GM18511 (cell line): ENCODE measurements around the gene GREB1.
"Not testable (repeated sequence)": the region's sequence is repeated elsewhere in the genome, so short reads cannot be mapped to it uniquely, and the experiment has no call there.

Source experiments
- ATAC-seq: cut with Tn5 transposase; IDR thresholded peaks from one replicate; pipeline ENCODE4 v1.9.1; 2021; ENCODE audit warnings: mild to moderate bottlenecking, moderate library complexity; ENCODE audit not compliant: unreplicated experiment

Gene GREB1

DNA sequence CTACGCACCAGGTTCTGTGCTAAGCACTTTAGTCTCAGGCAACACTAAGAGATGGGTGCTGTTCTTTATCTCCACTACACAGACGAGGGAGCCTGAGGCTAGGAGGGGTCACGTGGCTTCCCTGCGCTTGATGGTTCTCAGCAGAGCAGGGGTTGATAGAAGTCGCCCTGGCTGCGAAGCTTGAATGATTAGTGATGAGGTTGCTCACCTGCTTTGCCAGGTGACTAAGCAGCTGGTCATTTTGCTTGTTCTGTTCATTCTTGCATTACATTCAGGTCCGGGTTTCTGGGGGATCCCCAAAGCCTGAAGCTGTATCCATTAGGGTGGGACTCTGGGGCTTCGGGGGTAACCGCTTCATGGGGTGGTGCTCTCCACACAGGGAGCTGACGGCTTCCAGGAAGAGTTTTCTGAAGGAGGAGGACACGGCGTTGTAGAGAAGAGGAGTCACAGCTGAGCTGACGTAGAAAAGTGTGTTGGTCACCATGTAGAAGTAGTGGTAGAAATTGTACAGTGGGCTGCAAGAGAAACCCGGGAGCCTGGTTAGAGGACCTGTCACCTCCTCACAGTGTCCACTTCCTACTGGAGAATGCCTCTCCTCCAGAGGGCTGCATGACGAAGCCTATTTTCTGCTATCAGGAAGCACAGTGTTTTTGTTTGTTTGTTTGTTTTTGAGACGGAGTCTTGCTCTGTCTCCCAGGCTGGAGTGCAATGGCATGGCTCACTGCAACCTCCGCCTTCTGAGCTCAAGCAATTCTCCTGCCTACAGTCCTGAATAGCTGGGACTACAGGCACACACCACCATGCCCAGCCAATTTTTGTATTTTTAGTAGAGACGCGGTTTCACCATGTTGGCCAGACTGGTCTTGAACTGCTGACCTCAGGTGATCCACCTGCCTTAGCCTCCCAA, 124.6 kb downstream of the GREB1 start:
- ATAC-seq: no peak

DNA sequence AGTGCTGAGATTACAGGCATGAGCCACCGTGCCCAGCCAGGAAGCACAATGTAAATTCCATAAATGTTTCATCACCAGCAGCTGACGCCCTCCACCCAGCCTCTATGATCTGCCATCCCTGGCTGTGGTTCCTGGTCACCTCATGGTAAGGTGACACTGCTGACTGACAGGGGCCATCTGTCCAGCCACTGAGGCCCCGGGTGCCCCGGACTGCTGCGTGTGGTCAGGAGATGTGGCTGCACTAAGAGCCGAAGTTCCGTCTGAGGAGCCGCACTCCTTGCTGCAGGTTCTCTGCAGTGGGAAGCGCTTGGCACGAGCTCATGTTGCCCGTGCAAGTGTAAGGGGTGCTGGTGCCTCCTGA, 125.2 kb downstream of the GREB1 start:
- no peak for ATAC-seq

DNA sequence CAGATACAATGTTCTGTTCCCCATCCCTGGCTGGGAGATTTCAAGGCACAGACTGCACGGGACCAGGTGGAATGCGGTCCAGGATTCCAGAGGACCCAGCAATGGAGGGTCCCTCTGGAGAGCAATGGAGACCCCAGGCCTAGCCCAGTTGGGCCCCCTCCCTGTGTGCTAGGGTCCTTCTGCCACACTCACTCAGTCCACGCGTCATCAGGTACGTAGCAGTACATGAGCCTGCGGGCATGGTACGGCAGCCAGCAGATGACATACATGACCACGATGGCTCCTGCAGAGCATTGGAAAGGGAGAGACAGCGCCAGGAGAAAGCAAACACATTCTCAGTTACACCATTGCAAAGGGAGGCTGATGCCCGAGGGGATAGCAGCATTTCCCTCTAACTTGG, 126.0 kb downstream of the GREB1 start:
- ATAC-seq: no peak

DNA sequence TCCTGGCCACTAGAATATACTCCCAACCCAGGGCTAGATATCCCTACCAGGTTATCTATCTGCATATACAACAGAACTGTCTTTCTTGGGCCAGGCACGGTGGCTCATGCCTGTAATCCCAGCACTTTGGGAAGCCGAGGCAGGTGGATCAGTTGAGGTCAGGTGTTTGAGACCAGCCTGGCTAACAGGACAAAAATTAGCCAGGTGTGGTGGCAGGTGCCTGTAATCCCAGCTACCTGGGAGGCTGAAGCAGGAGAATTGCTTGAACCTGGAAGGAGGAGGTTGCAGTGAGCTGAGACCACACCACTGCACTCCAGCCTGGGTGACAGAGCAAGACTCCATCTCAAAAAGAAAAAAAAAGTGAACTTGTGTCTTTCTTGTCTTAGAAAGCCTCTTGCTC, 126.6 kb downstream of the GREB1 start:
- ATAC-seq: not testable (repeated sequence)

DNA sequence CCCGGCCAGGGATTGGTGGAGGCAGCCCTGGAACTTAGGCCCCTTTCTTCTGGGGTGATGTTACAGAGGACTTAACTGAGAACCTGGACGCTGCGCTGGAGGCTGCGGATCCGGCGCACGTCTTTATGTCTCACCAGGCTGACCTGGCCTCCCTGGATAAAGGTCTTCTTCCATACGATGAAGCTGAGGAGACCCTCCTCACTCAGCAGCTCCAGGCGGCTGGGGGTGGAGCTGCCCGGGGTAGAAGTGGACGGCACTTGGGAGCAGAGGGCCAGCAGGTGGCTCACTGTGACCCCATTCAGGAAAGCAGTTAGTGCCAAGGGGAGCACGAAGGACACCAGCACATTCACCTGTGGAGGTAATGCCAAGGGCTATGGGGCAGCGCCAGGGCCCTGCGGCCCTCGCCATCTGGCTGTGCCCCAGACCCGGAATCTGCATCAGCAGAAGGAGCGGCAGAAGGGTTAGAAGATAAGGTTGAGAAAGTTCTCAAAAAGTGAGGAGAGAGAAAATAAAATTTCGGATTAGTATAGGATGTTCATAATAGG, 128.1 kb downstream of the GREB1 start:
- ATAC-seq: no peak

DNA sequence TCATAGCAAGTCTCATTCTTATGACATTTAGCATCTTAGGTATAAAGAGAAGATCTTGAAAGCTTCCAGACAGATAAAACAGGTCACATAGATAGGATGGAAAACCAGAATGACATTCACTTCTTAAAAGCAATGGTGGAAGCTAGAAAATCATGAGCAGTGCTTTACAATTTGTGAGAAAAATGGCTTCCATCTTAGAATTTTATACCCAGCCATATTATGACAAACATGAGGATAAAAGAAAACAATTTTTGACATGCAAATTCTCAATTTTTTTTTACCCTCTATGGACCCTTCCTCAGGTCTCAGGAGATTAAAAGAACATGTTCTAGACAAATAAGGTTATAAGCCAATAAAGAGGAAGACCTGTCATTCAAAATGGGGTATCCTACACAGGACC, 129.0 kb downstream of the GREB1 start:
- no peak for ATAC-seq

DNA sequence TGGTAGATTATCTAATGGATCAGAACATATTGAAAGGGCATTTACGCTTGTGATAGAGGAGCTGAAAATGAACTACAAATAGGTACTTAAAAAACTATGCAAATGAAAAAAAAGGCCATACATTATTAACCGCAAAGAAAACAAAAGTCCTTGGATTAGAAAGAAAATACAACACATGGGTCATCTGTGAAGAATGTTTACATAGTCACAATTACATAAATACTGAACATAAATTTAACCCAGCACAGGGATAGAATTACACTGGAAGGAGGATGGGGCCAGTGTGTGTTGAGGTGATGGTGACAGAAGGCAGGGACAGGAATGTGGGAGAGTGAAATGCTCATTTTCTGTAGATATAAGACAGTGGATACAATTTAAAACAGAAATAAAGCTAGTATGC, 129.6 kb downstream of the GREB1 start:
- ATAC-seq: no peak

DNA sequence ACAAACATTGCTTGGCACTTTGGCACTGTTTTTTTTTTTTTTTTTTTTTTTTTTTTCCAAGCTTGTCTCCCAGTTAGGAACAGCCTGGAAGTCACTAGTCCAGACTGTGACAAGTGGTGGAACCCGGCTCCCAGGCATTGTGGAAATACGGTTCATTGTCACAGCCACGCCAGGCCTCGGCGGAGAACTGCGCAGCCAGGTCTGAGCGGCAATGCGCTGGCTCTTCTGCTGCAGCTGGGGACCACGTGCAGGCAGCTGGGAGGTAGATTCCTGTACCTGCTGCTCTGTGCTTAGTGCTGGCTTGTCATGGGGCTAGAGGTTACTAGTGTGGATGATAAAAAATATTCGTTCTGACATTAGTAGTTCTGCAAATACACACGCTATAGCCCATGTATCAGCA, 131.2 kb downstream of the GREB1 start:
- no peak for ATAC-seq

DNA sequence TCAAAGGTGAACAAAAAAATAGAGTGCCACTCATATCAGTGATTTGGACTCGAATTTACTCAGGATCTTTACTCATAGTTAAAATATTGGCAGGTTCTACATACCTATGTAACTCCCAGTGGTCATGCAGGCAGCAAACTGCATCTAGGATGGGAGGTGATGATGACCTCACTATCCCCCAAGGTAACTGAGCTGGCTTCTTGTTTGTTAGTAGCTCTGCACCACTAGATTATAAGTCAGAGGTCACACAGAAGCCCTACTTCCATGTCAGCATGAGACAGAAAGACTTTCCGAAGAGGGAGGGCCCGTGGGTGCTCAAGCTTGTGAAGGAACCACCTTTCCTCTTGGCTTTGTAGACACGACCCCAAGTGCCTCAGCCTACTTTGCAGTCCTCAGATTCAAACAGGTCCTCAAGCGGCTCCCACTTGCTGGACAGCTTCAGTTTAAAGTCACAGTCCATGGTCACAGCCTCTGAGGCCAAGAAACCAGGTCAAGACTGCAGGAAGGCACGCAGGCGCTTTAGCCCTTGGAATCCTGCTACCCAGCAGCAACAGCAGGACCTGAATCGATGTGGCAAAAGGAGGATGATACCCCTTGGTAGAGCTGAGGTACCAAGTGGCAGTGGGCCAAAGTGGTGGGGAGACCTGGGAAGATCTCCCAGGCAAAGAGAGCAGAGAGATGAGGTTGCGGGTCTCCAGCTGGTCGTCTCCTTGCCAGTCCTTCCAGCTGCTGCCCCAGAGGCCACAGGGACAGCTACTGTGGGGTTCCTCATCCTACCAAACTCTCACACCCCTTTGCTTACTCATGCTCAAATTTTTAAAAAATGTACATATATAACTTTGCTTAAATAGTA, 131.9 kb downstream of the GREB1 start:
- ATAC-seq: no peak

DNA sequence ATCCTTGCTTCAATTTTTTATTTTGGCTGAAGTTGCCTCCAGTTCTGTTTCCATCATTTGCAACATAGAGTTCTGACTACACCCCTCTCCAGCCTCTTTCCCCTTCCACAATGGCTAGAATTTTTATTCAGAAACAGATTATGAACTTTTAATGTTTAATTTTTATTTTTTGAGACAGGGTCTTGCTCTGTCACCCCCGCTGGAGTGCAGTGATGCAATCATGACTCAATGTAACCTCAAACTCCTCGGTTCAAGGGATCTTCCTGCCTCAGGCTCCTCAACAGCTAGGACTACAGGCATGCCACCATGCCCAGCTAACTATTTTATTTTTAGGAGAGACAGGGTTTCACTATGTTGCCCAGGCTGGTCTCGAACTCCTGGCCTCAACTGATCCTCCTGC, 133.3 kb downstream of the GREB1 start:
- no peak for ATAC-seq

DNA sequence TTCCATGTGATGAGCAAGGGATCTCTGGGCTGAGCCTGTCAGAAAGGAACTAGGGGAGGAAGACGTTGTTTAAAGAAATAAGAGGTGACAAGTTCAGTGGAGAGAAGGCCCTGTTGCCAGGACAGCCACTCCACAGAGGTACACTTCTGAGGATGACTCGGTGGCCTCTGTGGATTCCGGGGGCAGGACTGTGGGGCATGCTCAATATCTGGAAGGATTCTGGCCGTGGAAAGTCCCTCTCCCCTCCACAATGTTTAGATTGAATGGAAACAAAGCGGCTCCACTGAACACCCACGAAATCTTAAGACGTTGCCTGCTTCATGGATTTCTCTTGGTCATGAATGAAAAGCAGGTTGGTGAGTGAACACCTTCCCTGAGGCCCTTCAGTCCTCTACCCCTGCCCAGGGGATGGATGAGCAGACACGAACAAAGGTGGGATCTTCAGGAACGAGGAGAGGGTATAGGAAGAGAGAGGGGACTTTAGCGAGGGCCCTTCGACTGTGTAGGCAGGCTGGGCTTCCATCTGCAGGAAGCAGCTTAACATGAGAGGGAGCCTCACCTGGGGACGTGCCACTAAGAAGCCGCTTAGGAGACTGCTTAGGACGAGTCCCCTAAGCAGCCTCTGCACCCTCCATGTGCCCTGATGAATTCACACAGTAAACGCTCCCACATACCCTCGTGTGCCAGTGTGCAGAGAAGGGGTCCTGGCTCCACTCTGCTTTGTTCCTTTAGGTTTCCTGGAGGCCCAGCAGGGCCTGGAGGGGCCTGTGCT, 134.2 kb downstream of the GREB1 start:
- no peak for ATAC-seq

DNA sequence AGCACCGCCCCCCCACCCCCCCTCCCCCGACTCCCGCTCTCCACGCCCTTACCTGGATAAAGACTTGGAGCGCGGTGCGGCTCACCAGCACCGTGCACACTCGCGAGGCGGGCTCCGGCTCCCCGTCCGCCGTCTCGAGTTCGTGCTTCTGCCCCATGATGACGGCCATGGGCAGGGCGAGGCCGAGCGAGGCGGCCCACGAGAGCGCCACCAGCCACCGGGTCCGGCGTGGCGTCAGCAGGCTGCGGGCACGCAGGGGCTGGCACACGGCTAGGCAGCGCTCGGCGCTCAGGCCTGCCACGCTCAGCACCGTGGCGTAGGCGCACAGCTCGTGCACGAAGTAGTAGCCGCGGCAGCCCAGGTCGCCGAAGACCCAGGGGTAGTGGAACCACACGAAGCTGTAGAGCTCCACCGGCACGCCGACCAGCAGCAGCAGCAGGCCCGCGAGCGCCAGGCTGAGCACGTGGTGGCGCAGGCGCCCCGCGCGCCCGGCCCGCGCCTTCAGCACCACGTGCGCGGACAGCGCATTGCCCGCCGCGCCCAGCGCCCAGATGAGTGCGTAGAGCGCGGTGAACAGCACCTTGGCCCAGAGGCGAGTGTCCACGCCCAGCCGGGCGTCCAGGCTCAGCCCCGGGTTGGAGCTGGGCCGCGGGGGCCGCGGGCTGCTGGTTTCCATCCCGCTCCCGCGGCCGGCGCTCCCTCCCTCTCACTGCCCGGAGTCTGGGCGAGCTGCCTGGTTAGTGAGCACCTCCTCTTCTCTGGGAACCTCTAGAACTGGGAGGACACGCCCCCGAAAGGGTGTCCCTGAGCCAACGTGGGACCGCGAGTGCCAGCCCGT, 135.8 kb downstream of the GREB1 start, which contains the start of gene NTSR2:
NTSR2 (minus strand) TSS at position 742 of the 838 bp plus-strand sequence; CDS start at position 676, 66 bp downstream.
- ATAC-seq: no peak

DNA sequence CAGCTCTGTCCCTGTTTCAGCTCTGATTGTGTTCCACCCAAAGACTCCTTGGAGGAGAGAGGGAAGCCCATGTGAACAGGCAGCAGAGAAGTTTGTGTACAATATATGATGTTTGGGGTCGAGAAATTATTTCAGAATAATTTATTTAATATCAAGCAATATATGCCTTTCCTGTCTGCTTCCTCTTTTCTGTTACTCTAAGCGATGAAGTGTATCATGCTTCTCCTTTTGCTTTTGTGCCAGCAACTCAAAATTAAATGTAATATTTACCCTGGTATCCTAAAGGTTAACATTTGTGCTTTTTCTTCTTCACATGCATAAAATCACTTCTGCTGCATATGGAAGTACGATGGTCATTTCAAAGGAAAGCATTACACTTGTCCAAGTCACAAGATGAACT, 138.6 kb downstream of the GREB1 start:
- ATAC-seq: no peak

DNA sequence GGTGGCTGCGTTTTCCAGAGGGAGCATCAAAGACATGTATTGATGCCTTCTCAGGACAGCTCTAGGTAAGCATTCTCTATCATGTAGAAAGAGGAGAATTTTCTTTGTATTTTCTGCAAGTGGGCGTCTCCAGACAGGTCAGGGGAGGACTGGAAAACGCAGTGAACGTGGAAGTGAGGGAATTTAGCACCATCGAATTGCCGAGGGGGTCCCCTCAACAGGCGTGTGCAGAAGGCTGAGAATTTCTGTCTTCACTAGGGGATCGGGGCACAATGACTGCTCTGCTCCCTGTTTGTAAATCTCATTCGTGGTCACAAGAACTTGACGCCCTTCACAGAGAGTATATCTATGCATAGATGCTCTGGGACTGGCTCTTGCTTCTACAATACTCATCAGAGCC, 141.1 kb downstream of the GREB1 start:
- no peak for ATAC-seq

DNA sequence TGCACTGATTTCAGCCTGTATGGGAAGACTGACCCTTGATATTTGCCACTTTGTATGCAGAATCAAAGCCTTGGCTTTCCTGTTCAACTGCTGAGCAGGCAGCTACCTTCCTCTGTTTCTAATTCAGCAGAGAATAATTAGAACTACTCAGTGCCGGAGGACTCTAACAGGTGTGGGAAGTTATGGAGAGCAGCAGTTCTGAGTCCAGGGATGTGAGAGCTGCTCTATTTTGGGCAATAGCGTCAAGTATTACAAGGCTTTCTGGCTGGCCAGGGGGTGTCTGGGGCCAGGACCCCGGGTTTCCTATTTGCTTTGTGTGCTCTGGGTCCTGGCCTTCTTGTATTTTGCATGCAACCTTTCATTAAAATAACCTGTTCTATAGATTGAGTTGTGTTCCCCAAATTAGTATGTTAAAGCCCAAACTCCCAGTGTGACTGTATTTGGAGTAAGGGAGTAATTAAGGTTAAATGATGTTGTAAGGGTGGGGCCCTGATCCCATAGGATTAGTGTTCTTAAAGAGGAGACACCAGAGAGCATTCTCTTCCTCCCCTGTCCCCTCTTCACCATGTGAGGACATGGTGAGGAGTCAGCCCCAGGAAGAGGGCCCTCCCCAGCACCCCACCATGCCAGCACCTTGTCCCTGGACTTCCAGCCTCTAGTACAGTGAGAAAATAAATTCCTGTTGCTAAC, 141.7 kb downstream of the GREB1 start:
- ATAC-seq: no peak

DNA sequence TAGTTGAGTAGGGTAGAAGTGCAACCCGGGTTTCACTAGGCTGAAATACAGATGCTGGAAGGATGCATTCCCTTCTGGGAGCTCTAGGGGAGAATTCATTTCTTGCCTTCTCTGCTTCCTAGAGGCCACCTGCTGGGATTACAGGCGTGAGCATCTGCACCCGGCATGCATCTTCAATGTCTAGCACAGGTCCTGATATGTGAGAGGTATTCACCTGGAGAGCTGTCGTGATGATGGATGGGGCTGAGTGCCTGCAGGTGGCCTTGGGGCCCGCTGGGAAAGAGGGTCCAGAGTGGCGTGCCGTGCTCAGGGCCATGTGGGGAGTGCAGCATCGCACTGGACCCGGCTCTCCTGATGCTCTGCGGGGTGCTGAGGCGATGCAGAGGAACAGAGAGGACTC, 142.8 kb downstream of the GREB1 start:
- ATAC-seq: no peak

DNA sequence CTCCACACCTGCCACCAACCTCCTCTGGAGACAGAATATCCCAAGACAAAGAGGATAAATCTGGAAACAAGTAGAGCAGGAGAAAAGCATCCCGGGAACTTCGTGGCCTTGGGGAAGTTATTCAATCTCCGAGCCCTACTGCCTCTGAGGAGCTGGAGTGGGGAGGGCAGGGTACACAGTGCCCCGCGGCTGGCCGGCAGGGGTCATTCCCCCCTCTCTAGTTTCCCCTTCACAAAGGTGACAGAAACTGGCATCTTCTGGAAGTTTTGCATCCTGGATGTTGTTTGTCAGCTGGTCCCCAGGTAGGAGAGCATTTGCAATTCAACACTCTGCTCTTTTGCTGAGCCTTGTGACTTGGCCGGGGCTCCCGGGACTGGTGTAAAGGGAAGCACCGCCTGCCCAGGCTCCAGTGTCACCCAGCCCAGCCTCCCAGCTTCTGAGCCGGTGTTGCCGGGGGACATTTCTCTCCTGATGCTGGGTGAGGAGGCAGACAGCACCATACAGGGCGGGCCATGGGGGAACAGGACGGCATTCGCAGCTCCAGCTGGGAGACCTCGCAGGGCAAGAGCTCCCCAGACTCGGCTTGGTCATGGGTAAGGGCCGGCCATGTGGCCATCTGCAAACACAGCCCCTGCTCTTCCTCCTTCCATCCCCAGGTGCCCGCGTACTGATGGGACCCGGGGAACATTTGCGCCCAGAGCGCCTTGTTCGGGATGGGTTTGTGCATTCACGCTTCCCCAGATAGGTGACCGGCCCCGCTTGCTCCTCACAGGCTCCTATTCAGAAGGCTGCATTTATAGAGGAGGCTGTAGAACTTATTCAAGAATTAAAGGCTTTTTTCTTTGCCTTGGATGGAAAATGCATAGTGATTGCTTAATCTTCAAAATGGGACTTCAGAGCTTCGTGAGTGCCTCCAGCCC, 143.6 kb downstream of the GREB1 start:
- no peak for ATAC-seq

DNA sequence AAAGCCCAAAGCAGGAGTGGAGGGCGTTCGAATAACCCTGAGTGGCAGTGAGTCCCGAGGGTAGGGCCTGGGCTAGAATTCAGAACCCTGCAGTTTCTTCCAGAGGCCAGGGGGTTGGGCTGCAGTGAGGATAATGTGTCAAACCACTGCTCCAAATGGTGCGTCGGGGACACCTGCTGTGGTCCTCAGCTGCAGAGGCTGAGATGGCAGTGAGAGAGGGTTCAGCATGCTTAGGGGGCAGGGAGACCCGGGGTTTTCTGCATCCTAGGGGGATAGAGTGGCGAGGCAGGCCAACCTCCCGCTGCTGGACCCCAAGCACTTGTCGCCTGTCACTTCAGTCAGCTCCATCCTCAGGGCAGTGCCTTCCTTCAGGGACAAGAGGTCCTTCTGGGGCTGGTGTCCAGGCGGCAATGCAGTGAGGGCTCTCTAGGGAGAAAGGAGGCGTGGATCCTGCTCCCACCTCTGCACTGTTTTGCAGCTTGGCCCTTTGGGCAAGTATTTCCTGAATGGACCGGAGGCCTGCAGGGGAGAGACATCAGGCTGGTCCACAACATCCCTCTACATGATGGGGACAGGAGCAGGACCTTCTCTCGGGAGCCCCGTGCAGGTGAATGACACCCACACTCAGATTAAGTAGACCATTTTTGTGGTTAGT, 144.6 kb downstream of the GREB1 start:
- ATAC-seq: no peak
